ENCODE data around the gene EXOC3L4.
A peak's percentile ranks its signal among the peaks of the same experiment; 100 is the strongest.

The EXOC3L4 gene

DNA sequence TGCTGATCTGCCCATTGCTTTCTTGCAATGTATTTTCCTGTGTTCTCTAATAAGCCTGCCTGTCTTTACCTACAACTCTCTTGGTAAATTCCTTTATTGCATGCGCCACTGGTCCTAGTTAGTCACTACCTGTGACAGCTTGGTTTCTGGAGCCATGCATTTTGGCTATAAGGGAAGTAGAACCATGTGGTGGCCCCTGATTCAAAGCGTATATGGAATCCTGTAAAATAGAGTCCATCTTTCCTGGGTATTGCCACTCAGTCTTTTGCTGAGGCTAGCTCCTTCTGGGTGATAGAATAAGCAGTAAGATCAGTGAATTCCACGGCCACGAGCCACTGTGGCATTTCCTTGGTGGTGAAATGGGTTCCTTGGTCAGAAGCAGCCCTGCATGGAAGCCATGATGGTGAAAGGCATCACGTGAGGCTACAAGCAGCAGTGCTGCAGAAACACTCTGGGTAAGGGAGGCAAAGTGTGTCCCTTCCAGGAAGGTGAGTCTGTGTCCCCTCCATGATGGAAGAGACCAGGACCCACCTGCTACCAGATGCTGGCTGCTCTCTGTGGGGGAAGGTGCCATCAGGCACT, 48.3 kb downstream of the EXOC3L4 start:
- Histone ChIP-seq H3K27ac (peak overlapping the region; percentile 40), H3K4me2 (ENCODE audit: low read length) (no peak overlapping the region), H3K9ac (no peak overlapping the region), H3K4me3 (ENCODE audit: low read depth, low read length) (no peak overlapping the region), H3K36me3 (ENCODE audit: control insufficient read depth, insufficient read depth, low read length) (no peaks in the 10 kb centered on the region), H3K79me2 (no peaks in the 10 kb centered on the region), H2AFZ (peak overlapping the region; percentile 68), H3K9me3 (ENCODE audit: control insufficient read depth, low read length) (no peaks in the 10 kb centered on the region), H3K4me1 (peaks cover 32% of the 10 kb centered on the region), H3K27me3 (ENCODE audit: control insufficient read depth, insufficient read depth, low read length) (no peaks in the 10 kb centered on the region)
- TF ChIP-seq, protein P1, sequence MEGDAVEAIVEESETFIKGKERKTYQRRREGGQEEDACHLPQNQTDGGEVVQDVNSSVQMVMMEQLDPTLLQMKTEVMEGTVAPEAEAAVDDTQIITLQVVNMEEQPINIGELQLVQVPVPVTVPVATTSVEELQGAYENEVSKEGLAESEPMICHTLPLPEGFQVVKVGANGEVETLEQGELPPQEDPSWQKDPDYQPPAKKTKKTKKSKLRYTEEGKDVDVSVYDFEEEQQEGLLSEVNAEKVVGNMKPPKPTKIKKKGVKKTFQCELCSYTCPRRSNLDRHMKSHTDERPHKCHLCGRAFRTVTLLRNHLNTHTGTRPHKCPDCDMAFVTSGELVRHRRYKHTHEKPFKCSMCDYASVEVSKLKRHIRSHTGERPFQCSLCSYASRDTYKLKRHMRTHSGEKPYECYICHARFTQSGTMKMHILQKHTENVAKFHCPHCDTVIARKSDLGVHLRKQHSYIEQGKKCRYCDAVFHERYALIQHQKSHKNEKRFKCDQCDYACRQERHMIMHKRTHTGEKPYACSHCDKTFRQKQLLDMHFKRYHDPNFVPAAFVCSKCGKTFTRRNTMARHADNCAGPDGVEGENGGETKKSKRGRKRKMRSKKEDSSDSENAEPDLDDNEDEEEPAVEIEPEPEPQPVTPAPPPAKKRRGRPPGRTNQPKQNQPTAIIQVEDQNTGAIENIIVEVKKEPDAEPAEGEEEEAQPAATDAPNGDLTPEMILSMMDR (IDR thresholded peaks at IDR 0.05) = no peak

DNA sequence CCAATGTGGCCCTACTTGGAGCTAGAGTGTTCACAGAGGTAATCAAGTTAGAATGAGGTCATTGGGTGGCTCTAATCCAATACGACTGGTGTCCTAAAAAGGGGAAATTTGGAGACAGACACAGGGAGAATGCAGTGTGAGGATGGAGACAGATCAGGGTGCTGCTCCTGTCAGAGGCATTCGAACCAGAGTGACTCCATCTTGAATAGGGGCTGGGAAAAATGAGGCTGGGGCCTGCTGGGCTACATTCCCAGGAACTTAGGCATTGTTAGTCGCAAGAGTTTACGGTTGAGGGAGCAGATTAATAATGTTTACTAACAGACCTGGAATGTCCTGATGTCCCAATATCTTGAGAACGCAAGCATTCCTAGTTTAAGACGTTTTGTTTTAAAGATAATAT, 49.0 kb downstream of the EXOC3L4 start:
- no peaks in the 10 kb centered on the region for H3K27me3 ChIP-seq (ENCODE audit: control insufficient read depth, insufficient read depth, low read length)
- no peaks in the 10 kb centered on the region for H3K9me3 ChIP-seq (ENCODE audit: control insufficient read depth, low read length)
- no peak overlapping the region for H2AFZ ChIP-seq
- H3K79me2 ChIP-seq = no peaks in the 10 kb centered on the region
- H3K4me3 ChIP-seq (ENCODE audit: low read depth, low read length) = no peak overlapping the region
- H3K36me3 ChIP-seq (ENCODE audit: control insufficient read depth, insufficient read depth, low read length) = no peaks in the 10 kb centered on the region
- TF ChIP-seq, protein P1 (IDR thresholded peaks at IDR 0.05) = no peak
- no peak overlapping the region for H3K9ac ChIP-seq
- H3K4me1 ChIP-seq = peaks cover 32% of the 10 kb centered on the region
- H3K4me2 ChIP-seq (ENCODE audit: low read length) = no peak overlapping the region
- H3K27ac ChIP-seq = peak overlapping the region; percentile 40

DNA sequence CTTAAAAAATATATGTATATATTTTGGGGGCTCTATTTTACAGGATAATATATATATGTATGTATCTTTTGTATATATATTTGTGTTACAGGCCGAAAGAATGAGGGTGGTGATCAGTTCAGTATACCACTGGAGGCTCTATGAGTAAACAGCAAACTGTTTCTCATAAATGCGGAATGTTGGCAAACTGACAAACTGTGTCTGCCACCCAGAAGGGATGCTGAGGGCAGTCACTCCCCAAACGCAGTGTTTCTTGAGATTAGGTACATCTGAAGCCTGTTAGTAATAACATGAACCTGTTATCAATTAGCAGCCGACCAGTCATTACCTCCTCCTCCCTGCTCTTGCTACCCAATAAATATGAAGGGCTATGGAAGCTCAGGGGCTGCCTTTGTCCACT, 49.6 kb downstream of the EXOC3L4 start:
- Histone ChIP-seq H3K36me3 (ENCODE audit: control insufficient read depth, insufficient read depth, low read length) (no peaks in the 10 kb centered on the region), H2AFZ (peak overlapping the region; percentile 62), H3K4me2 (ENCODE audit: low read length) (no peak overlapping the region), H3K9ac (no peak overlapping the region), H3K4me3 (ENCODE audit: low read depth, low read length) (no peak overlapping the region), H3K27ac (no peak overlapping the region), H3K9me3 (ENCODE audit: control insufficient read depth, low read length) (no peaks in the 10 kb centered on the region), H3K79me2 (no peaks in the 10 kb centered on the region), H3K27me3 (ENCODE audit: control insufficient read depth, insufficient read depth, low read length) (no peaks in the 10 kb centered on the region), H3K4me1 (peaks cover 32% of the 10 kb centered on the region)
- TF ChIP-seq, protein P1 (IDR thresholded peaks at IDR 0.05) = no peak

DNA sequence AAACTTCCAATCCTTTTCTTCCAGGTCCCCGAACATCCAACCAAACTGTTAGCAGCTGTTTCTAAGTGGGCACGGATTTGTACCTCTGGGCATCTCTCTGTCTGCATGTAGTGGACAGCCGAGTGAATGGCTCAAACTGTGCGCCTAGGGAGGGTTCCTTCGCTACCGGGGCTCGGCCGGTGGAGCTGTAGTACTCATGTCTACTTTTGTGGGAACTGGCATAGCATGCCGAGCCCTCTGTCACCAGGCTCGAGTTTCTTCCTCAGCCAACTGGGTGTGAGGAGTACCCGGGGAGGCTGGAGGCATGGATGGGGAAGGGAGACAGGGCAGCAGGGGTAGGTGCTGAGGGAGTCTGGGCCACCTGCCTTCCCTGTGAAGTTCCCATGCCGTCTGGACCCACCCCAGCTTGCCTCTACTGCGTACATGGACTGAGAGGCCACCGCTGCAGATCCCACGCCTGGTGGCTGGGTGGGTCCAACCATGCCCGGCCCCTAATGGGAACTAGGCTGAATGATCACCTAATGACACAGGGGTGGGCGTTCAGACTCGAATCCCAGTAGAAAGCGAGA, 51.7 kb downstream of the EXOC3L4 start:
- H3K27ac ChIP-seq = no peak overlapping the region
- no peaks in the 10 kb centered on the region for H3K36me3 ChIP-seq (ENCODE audit: control insufficient read depth, insufficient read depth, low read length)
- H3K4me2 ChIP-seq (ENCODE audit: low read length) = no peak overlapping the region
- TF ChIP-seq, protein P1 (IDR thresholded peaks at IDR 0.05) = no peak
- no peak overlapping the region for H3K4me3 ChIP-seq (ENCODE audit: low read depth, low read length)
- H3K9me3 ChIP-seq (ENCODE audit: control insufficient read depth, low read length) = no peaks in the 10 kb centered on the region
- H2AFZ ChIP-seq = no peak overlapping the region
- no peak overlapping the region for H3K9ac ChIP-seq
- H3K27me3 ChIP-seq (ENCODE audit: control insufficient read depth, insufficient read depth, low read length) = no peaks in the 10 kb centered on the region
- H3K4me1 ChIP-seq = peaks cover 31% of the 10 kb centered on the region
- no peaks in the 10 kb centered on the region for H3K79me2 ChIP-seq
